Activated CD8-positive, alpha-beta memory T cell treated with anti-CD3 and anti-CD28 coated beads for 1 hour (primary cell): ENCODE measurements around the gene XYLB.
A peak's percentile ranks its signal among the peaks of the same experiment; 100 is the strongest.
"Not testable (repeated sequence)": the region's sequence is repeated elsewhere in the genome, so short reads cannot be mapped to it uniquely, and the experiment has no call there.

ENCODE experiments used
- DNase-seq, 2 donors: peaks; one replicate each; pipeline ENCODE4 v3.0.0-alpha.2; 2020; ENCODE audit warnings: low read depth in 1 of 2; ENCODE audit errors: extremely low read depth in 1 of 2

The XYLB gene

GRCh38 chr3:38346587-38347410, at the start of gene XYLB:
TSS of gene XYLB (plus strand) at chr3:38346785. CDS start at chr3:38346869, 84 bp downstream.
- peak; percentile 19 to 64 for DNase-seq

- not testable (repeated sequence) for DNase-seq
Observed at GRCh38 chr3:38297053-38297452, 49.5 kb upstream of the XYLB start.

GRCh38 chr3:38297537-38297936, 49.0 kb upstream of the XYLB start:
- no peak for DNase-seq

- DNase-seq = no peak
Observed at GRCh38 chr3:38297947-38298711, 48.5 kb upstream of the XYLB start.

GRCh38 chr3:38306941-38307340, 39.6 kb upstream of the XYLB start:
- DNase-seq = no peak

- no peak for DNase-seq
Observed at GRCh38 chr3:38307599-38307998, 39.0 kb upstream of the XYLB start.

GRCh38 chr3:38308456-38308855, 38.1 kb upstream of the XYLB start:
- DNase-seq = no peak

- DNase-seq = no peak
Observed at GRCh38 chr3:38311476-38311875, 35.1 kb upstream of the XYLB start.

GRCh38 chr3:38311941-38312340, 34.6 kb upstream of the XYLB start:
- no peak for DNase-seq

GRCh38 chr3:38312356-38312755, 34.2 kb upstream of the XYLB start:
- no peak for DNase-seq

GRCh38 chr3:38313263-38313662, 33.3 kb upstream of the XYLB start:
- DNase-seq = no peak

- DNase-seq = no peak
Observed at GRCh38 chr3:38313695-38314094, 32.9 kb upstream of the XYLB start.

GRCh38 chr3:38314112-38314763, 32.3 kb upstream of the XYLB start:
- DNase-seq = no peak

- DNase-seq = no peak
Observed at GRCh38 chr3:38314764-38315487, 31.7 kb upstream of the XYLB start.

- no peak for DNase-seq
Observed at GRCh38 chr3:38315488-38316230, 30.9 kb upstream of the XYLB start.

- no peak for DNase-seq
Observed at GRCh38 chr3:38316356-38317191, 30.0 kb upstream of the XYLB start.

- DNase-seq = no peak
Observed at GRCh38 chr3:38317192-38317759, 29.3 kb upstream of the XYLB start.

GRCh38 chr3:38318766-38319671, 27.6 kb upstream of the XYLB start:
- DNase-seq = no peak
